Measurements from ENCODE around the gene STAB1. TPM values are rescaled to one million over a fixed set of nuclear protein-coding genes. Genes with fewer than 3 reads are reported as not detected.

Gene STAB1
- total and polyA plus RNA-seq, 12 donors, result 17.4 to 231 (median 44.1) TPM

GRCh38 chr3:52472239-52473000, 22.7 kb upstream of the STAB1 start:
- intact Hi-C loops (cut with DNase I), result loop anchor here in 6 of 10 donors (2.0 to 10.0 kb wide), 3 partner anchors 64 to 212 kb away; partner anchors contain the start of genes UQCC5 (in 6 of the 6), GNL3 (in 2 of the 6) and PBRM1 (in 2 of the 6)
- no peaks in the 10 kb centered on the region for H3K9me3 ChIP-seq
- ATAC-seq (peak in 2 of 8 donors; percentile 1 to 5), DNase-seq (peak in 1 of 2 donors; percentile 14)
- 54 to 58% methylated on average over 14 of the region's 14 CpGs for WGBS, 2 donors
- peaks cover 8 to 73% (median 34%) of the 10 kb centered on the region in 9 donors for H3K4me1 ChIP-seq
- TF ChIP-seq, protein P1, sequence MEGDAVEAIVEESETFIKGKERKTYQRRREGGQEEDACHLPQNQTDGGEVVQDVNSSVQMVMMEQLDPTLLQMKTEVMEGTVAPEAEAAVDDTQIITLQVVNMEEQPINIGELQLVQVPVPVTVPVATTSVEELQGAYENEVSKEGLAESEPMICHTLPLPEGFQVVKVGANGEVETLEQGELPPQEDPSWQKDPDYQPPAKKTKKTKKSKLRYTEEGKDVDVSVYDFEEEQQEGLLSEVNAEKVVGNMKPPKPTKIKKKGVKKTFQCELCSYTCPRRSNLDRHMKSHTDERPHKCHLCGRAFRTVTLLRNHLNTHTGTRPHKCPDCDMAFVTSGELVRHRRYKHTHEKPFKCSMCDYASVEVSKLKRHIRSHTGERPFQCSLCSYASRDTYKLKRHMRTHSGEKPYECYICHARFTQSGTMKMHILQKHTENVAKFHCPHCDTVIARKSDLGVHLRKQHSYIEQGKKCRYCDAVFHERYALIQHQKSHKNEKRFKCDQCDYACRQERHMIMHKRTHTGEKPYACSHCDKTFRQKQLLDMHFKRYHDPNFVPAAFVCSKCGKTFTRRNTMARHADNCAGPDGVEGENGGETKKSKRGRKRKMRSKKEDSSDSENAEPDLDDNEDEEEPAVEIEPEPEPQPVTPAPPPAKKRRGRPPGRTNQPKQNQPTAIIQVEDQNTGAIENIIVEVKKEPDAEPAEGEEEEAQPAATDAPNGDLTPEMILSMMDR (IDR thresholded peaks at IDR 0.05), result peak in 1 of 9 donors; percentile 11
- no peak overlapping the region for H3K4me3 ChIP-seq
- H3K36me3 ChIP-seq, result peaks cover 0 to 82% (median 47%) of the 10 kb centered on the region in 9 donors
- H3K27me3 ChIP-seq, result no peaks in the 10 kb centered on the region
- peak overlapping the region in 8 of 10 donors; percentile 6 to 77 (median 50) for H3K27ac ChIP-seq

- peaks cover 8 to 69% (median 34%) of the 10 kb centered on the region in 9 donors for H3K4me1 ChIP-seq
- H3K27me3 ChIP-seq, result no peaks in the 10 kb centered on the region
- peak overlapping the region in 7 of 10 donors; percentile 9 to 77 (median 48) for H3K27ac ChIP-seq
- no peaks in the 10 kb centered on the region for H3K9me3 ChIP-seq
- ATAC-seq (peak in 3 of 8 donors; percentile 18 to 25 (median 24)), DNase-seq (peak in 1 of 2 donors; percentile 23)
- TF ChIP-seq, protein P1 (IDR thresholded peaks at IDR 0.05), result no peak
- H3K4me3 ChIP-seq, result no peak overlapping the region
- 78 to 79% methylated on average over 5 of the region's 5 CpGs for WGBS, 2 donors
- intact Hi-C loops (cut with DNase I), result loop anchor here in 6 of 10 donors (2.0 to 10.0 kb wide), 3 partner anchors 64 to 212 kb away; partner anchors contain the start of genes UQCC5 (in 6 of the 6), GNL3 (in 2 of the 6) and PBRM1 (in 2 of the 6)
- peaks cover 0 to 85% (median 53%) of the 10 kb centered on the region in 9 donors for H3K36me3 ChIP-seq
Measured at GRCh38 chr3:52473026-52473425, 22.1 kb upstream of the STAB1 start.

DNA sequence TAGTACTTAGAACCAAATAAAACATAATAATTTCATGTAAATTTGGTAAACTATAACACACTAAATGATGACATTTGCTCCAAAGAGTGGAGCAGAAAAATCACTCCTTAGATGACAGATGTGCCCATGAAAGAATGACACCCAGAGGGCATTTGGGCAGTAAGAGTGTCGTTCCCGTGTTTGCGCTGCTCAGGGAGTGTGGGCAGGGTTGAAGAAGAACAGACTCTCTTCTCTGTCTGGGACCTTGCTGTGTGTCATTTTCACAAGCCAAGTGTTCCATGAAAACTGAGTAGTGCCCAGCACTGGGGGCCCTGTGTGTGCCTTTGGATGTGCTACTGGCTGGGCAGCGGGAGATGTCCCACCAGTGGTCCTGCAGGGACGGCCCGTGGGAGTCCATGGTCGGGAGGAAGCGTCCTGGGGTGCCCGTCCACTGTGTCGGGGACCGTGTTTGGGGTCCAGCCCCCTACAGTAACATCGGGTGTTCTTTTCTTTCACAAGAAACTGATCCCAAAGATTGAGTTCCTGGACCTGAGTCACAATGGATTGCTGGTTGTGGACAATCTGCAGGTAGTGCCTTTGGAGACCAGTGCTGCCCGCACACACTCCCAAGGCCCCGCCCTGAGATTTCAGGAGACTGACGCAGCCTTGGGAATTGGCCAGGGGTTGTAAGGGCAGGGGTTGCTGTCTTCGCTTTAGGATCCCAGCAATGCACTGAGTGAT, 17.9 kb upstream of the STAB1 start:
- H3K4me3 ChIP-seq, result no peak overlapping the region
- no peaks in the 10 kb centered on the region for H3K9me3 ChIP-seq
- H3K36me3 ChIP-seq, result peaks cover 12 to 100% (median 93%) of the 10 kb centered on the region in 9 donors
- no peak for ATAC-seq
- intact Hi-C loops (cut with DNase I), result loop anchor here in 2 of 10 donors (10.0 kb wide), 1 partner anchor 208 kb away; the partner anchor contains the start of genes GNL3 (in 2 of the 2) and PBRM1 (in 2 of the 2)
- no peaks in the 10 kb centered on the region for H3K27me3 ChIP-seq
- no peak overlapping the region for H3K27ac ChIP-seq
- 91 to 95% methylated on average over 16 of the region's 16 CpGs for WGBS, 2 donors
- TF ChIP-seq, protein P1 (IDR thresholded peaks at IDR 0.05), result no peak
- no peak for DNase-seq
- H3K4me1 ChIP-seq, result peaks cover 0 to 60% (median 7%) of the 10 kb centered on the region in 9 donors

DNA sequence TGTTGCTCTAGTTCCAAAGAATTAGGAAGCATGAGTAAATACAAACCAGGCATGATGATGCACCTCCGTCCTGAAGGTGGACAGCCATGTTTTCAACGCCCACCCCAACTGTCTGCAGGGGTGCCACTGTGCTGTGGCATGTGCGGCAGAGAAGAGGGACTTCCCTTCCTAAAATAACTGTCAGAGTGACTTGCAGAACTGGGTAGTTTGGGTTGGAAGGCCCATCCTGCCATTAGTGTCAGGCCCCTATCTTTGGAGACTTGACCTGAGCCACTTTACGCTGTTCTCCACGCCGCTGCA, 17.4 kb upstream of the STAB1 start:
- H3K4me1 ChIP-seq, result peaks cover 0 to 55% (median 2%) of the 10 kb centered on the region in 9 donors
- H3K4me3 ChIP-seq, result no peak overlapping the region
- peaks cover 12 to 100% (median 95%) of the 10 kb centered on the region in 9 donors for H3K36me3 ChIP-seq
- H3K27ac ChIP-seq, result no peak overlapping the region
- H3K27me3 ChIP-seq, result no peaks in the 10 kb centered on the region
- no peaks in the 10 kb centered on the region for H3K9me3 ChIP-seq
- no peak for ATAC-seq
- intact Hi-C loops (cut with DNase I), result loop anchor here in 2 of 10 donors (10.0 kb wide), 1 partner anchor 207 kb away; the partner anchor contains the start of genes GNL3 (in 2 of the 2) and PBRM1 (in 2 of the 2)
- WGBS, 2 donors, result 96 to 97% methylated on average over 6 of the region's 6 CpGs
- no peak for DNase-seq
- TF ChIP-seq, protein P1 (IDR thresholded peaks at IDR 0.05), result no peak

Data from heart right ventricle (tissue), 16 donors.